Skeletal muscle tissue (tissue), 4 donors: ENCODE results near the gene HHIPL1. TPM values are rescaled to one million over a fixed set of nuclear protein-coding genes. Genes with fewer than 3 reads are reported as not detected.

Source experiments
- H3K27ac ChIP-seq: one replicate; pipeline ENCODE4 v1.7.0; 2013; ENCODE audit warnings: mild to moderate bottlenecking, low read depth, low read length, inconsistent platforms
- H3K27me3 ChIP-seq, 3 donors: one replicate each; pipeline ENCODE4 v1.7.0; 2013; ENCODE audit warnings: low read length in 3 of 3; ENCODE audit not compliant: control insufficient read depth in 3 of 3, insufficient read depth in 3 of 3
- H3K36me3 ChIP-seq, 3 donors: one replicate each; pipeline ENCODE4 v1.7.0; 2013; ENCODE audit warnings: low read length in 3 of 3; ENCODE audit not compliant: control insufficient read depth in 3 of 3, insufficient read depth in 3 of 3
- H3K4me1 ChIP-seq, 3 donors: one replicate each; pipeline ENCODE4 v1.7.0; 2013; ENCODE audit warnings: low read length in 3 of 3, mild to moderate bottlenecking in 3 of 3; ENCODE audit not compliant: control insufficient read depth in 3 of 3, insufficient read depth in 3 of 3
- H3K4me3 ChIP-seq, 3 donors: one replicate each; pipeline ENCODE4 v1.7.0; 2013; ENCODE audit warnings: low read length in 3 of 3
- H3K9ac ChIP-seq, 3 donors: one replicate each; pipeline ENCODE4 v1.7.0; 2013; ENCODE audit warnings: low read length in 3 of 3, mild to moderate bottlenecking in 3 of 3, moderate library complexity in 2 of 3, low read depth in 1 of 3
- H3K9me3 ChIP-seq, 3 donors: one replicate each; pipeline ENCODE4 v1.7.0; 2013; ENCODE audit warnings: low read length in 3 of 3; ENCODE audit not compliant: control insufficient read depth in 3 of 3
- total RNA-seq: library from RNA; depleted of rRNA; stranded (reverse); fragments of >200 nt; gene quantifications from one replicate; pipeline ENCODE4 v1.2.3, GENCODE V29; 2014
- donor health status: Osteomylitis.

Gene HHIPL1
- total RNA-seq, 1 donor from 2014 or later: 2.6 TPM

DNA sequence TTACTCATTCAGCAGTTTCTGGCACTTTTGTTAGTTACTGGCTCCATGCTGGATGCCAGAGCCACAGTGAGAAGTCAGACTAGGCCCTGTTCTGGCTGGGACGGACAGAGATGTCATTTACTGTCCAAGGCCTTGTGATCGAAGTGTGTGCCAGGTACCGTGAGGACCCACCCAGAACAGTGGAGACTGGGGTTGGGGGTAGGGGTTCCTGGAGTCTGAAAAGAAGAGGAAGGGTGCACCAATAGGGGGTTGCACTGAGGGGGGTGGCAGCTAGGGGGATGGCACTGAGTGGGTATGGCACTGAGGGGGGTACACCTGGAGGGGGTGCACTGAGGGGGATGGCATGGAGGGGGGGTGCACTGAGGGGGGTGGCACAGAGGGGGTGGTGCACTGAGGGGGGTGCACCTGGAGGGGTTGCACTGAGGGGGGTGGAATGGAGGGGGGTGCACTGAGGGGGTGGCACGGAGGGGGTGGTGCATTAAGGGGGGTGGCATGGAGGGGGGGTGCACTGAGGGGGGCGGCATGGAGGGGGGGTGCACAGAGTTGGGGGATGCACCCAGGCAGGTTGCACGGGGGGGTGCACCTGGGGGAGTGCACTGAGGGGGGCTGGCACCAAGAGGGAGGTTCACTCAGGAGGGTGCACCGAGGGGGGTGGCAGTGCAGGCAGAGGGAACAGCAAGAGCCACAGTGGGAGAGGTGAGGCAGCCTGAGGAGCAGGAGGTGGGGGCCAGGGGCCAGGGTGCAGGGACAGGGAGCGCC is 28.6 kb downstream of the HHIPL1 start:
- Histone ChIP-seq H3K27me3 (peaks cover 12 to 36% (median 16%) of the 10 kb centered on the region in 3 donors), H3K9ac (no peak overlapping the region), H3K36me3 (no peaks in the 10 kb centered on the region), H3K9me3 (no peaks in the 10 kb centered on the region), H3K4me3 (no peak overlapping the region), H3K27ac (no peak overlapping the region), H3K4me1 (no peaks in the 10 kb centered on the region)

DNA sequence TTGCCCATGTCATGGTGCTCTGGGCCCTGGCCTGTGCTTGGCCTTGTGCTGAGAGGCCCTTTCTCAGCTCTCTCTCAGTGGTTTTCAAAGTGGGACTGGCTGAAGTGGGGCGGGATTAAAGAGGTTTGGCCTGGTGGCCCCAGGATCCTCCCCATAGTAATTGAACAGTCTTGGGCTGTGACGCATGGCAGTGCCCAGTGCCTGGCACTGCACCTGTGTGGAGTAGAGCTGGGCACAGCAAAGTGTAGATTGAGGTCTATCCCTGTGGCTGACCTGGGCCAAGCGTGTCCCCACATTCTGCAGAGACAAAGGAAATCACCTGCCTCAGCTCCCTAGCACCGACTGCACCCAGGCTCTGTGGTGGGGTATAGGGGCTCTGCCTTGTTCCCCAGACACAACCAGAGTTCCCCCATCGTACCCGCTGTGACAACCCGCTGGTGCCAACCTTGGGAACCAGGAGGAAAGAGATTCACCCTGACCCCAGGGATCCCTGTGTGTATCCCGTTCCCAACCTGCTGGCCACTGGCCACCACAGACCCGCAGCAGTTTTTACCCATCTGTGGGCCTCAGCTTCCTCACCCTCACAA is 29.2 kb downstream of the HHIPL1 start:
- no peaks in the 10 kb centered on the region for H3K36me3 ChIP-seq
- peaks cover 12 to 36% (median 16%) of the 10 kb centered on the region in 3 donors for H3K27me3 ChIP-seq
- no peak overlapping the region for H3K4me3 ChIP-seq
- H3K4me1 ChIP-seq: no peaks in the 10 kb centered on the region
- H3K9ac ChIP-seq: no peak overlapping the region
- H3K27ac ChIP-seq: no peak overlapping the region
- no peaks in the 10 kb centered on the region for H3K9me3 ChIP-seq

DNA sequence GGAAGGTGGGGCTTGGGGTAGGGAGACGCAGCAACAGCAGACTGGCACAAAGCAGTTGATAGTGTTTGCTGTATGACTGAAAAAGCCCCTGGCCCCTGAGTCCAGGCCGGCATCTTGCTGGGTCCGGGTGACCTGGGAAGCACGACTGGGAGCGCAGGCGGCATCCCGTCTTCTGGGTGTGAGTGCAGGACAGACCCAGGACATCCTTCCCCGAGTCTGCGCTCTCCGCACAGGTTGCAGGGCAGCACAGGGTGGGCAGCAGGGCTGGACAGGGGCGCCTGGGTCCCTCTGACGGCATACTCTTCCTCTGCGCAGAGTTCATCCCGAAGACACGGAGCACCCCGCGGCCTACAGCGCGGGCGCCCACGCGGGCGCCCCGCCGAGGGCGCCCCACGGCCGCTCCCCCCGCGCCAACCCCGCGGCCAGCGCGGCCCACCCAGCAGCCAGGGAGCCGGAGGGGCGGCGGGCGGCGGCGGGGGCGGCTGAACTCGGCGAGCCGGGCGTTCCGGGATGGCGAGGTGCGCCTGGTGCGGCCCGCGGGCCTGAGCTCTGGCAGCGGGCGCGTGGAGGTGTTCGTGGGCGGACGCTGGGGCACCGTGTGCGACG is 29.9 kb downstream of the HHIPL1 start:
- H3K27me3 ChIP-seq: peaks cover 12 to 36% (median 16%) of the 10 kb centered on the region in 3 donors
- no peak overlapping the region for H3K27ac ChIP-seq
- no peaks in the 10 kb centered on the region for H3K9me3 ChIP-seq
- no peak overlapping the region for H3K4me3 ChIP-seq
- no peaks in the 10 kb centered on the region for H3K36me3 ChIP-seq
- H3K9ac ChIP-seq: no peak overlapping the region
- no peaks in the 10 kb centered on the region for H3K4me1 ChIP-seq

GRCh38 chr14:99675382-99675835 is 30.5 kb downstream of the HHIPL1 start:
- Histone ChIP-seq H3K4me1 (no peaks in the 10 kb centered on the region), H3K27ac (no peak overlapping the region), H3K36me3 (no peaks in the 10 kb centered on the region), H3K9ac (no peak overlapping the region), H3K9me3 (no peaks in the 10 kb centered on the region), H3K4me3 (no peak overlapping the region), H3K27me3 (peaks cover 12 to 36% (median 16%) of the 10 kb centered on the region in 3 donors)

DNA sequence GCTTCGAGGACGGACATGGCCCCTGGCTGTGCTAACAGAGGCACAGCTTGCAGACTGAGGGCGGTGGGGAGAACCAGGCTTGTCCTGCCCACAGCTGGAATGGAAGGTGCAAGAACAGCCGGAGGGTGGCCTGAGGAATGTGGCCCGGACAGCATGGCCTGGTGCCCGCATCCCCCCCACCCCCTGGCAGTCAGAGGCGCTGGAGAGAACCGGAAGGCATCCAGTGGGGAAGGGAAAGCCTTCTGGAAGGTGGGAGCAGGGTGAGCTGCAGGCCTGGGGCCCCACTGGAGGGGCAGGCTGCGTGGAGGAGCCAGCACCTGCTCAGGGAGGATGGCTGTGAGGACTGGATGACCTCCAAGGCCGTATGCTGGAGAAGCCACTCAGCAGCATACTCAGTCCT is 31.0 kb downstream of the HHIPL1 start:
- peaks cover 12 to 36% (median 16%) of the 10 kb centered on the region in 3 donors for H3K27me3 ChIP-seq
- no peak overlapping the region for H3K27ac ChIP-seq
- no peak overlapping the region for H3K9ac ChIP-seq
- no peaks in the 10 kb centered on the region for H3K4me1 ChIP-seq
- no peak overlapping the region for H3K4me3 ChIP-seq
- no peaks in the 10 kb centered on the region for H3K9me3 ChIP-seq
- H3K36me3 ChIP-seq: no peaks in the 10 kb centered on the region

GRCh38 chr14:99676657-99677056 is 31.7 kb downstream of the HHIPL1 start:
- H3K4me1 ChIP-seq: no peaks in the 10 kb centered on the region
- no peaks in the 10 kb centered on the region for H3K9me3 ChIP-seq
- H3K36me3 ChIP-seq: no peaks in the 10 kb centered on the region
- H3K4me3 ChIP-seq: no peak overlapping the region
- no peak overlapping the region for H3K9ac ChIP-seq
- no peak overlapping the region for H3K27ac ChIP-seq
- H3K27me3 ChIP-seq: peaks cover 12 to 36% (median 16%) of the 10 kb centered on the region in 3 donors

- Histone ChIP-seq H3K4me3 (no peak overlapping the region), H3K9me3 (no peaks in the 10 kb centered on the region), H3K36me3 (no peaks in the 10 kb centered on the region), H3K4me1 (no peaks in the 10 kb centered on the region), H3K9ac (no peak overlapping the region), H3K27ac (no peak overlapping the region), H3K27me3 (peaks cover 12 to 36% (median 16%) of the 10 kb centered on the region in 3 donors)
Observed at GRCh38 chr14:99677231-99678140, 32.6 kb downstream of the HHIPL1 start.

DNA sequence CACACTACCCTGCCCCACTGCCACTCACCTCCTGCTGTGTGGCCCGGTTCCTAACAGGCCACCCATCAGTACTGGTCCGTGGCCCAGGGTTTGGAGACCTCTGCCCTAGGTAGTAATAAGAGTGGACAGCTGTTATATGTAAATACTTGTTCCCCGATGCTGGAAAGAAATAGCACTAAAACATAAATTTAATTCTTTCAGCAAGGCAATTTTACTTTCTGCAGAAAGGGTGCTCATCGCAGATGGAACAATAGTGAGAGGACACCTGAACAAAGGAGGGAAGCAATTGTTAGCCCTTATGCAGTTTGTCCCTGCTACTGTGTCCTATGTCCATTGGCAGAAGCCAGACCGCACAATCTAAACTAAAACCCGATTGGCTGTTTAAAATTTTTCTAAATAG is 33.3 kb downstream of the HHIPL1 start:
- Histone ChIP-seq H3K36me3 (no peaks in the 10 kb centered on the region), H3K9ac (no peak overlapping the region), H3K27me3 (peaks cover 12 to 36% (median 16%) of the 10 kb centered on the region in 3 donors), H3K9me3 (no peaks in the 10 kb centered on the region), H3K4me1 (peaks cover 5% of the 10 kb centered on the region in 3 donors), H3K27ac (no peak overlapping the region), H3K4me3 (no peak overlapping the region)

DNA sequence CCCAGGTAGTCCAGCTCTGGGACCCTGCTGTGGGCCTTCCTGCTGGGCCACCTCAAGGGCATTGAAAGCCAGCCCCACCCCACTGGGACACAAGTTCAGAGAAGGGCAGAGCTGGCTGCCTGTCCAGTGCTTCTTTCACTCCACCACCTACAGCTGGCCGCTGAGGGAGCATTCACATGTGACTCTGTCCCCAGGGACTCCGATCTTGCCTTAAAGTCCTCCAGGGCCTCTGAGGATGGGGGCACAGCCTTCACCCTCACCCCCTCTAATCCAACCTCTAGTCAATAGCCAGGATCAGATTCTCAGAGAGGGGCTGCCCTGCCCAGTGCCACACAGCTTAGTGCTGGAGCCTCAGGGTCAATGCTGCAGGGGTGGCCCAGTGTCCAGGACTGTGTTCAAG is 34.2 kb downstream of the HHIPL1 start:
- Histone ChIP-seq H3K27me3 (peaks cover 12 to 33% (median 14%) of the 10 kb centered on the region in 3 donors), H3K9ac (no peak overlapping the region), H3K36me3 (no peaks in the 10 kb centered on the region), H3K9me3 (no peaks in the 10 kb centered on the region), H3K4me3 (no peak overlapping the region), H3K4me1 (peaks cover 7 to 10% (median 9%) of the 10 kb centered on the region in 3 donors), H3K27ac (no peak overlapping the region)
